ENCODE data around the gene SLIT3. TPM values are rescaled to one million over a fixed set of nuclear protein-coding genes. Genes with fewer than 3 reads are reported as not detected.

Gene SLIT3
- total and polyA plus RNA-seq, 10 of the 15 experiments (the other 5 are each of a cell fraction or from before 2014, with no cell fraction given), result 0.05 TPM; not detected in 9

DNA sequence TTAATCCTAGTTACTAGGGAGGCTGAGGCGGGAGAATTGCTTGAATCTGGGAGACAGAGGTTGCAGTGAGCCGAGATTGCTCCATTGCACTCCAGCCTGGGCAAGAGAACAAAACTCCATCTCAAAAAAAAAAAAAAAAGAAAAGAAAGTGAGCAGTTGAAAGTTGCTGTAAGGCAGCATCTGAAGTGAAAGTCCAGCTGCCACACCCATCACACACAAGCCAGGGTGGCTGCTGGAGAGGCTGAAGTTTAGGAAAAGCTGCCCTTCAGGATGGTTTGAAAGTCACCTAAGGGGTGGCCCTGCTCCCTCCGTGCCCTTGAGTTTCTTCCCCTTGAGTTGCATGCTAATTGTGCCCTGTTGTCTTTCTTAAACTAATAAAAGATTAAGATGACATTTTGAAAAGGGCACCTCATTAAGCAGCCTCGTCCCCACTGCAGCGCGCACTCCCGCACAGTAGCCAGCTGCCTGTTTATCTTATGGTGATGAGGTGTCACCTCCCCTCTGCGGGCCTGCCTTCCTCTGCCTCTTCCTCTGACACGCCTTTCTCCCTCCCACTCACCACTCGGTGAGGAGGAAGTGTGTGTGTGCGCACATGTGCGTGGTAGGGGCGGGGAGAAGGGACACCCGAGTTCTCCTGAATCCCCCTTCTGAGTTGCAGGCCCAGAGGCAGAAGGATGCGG, 617.6 kb downstream of the SLIT3 start:
- Histone ChIP-seq H3K79me2 (ENCODE audit: control insufficient read depth, insufficient read depth, low read length) (no peaks in the 10 kb centered on the region), H3K9ac (ENCODE audit: control insufficient read depth, insufficient read depth, low read length) (no peak overlapping the region), H3K4me2 (ENCODE audit: control insufficient read depth, insufficient read depth) (no peak overlapping the region), H2AFZ (ENCODE audit: control insufficient read depth, low read depth, low read length) (no peak overlapping the region), H3K36me3 (ENCODE audit: control insufficient read depth in 2 of 2, insufficient read depth in 2 of 2, low read length in 1 of 2) (no peaks in the 10 kb centered on the region), H3K9me3 (replicated peaks; ENCODE audit: control insufficient read depth, insufficient read depth, low read length) (no peaks in the 10 kb centered on the region), H3K27ac (ENCODE audit: control insufficient read depth, insufficient read depth) (no peak overlapping the region), H3K27me3 (replicated peaks in 1 of 2; ENCODE audit: control insufficient read depth in 2 of 2, insufficient read depth in 2 of 2, low read length in 1 of 2) (no peaks in the 10 kb centered on the region; a peak in 1 of 4 replicates), H3K4me1 (ENCODE audit: control insufficient read depth, insufficient read depth, low read length) (no peaks in the 10 kb centered on the region), H3K4me3 (no peak overlapping the region), H4K20me1 (ENCODE audit: control insufficient read depth, insufficient read depth) (no peaks in the 10 kb centered on the region)
- RAD21 ChIA-PET (ENCODE audit: unreplicated experiment), result interaction anchor here (0.9 to 1.2 kb wide), 2 partner anchors 414 to 678 kb away, joined by 3 read pairs; no protein-coding TSS in a partner anchor
- CTCF ChIA-PET, result interaction anchor here (0.7 kb wide), 1 partner anchor 62 kb away, joined by 3 read pairs; no protein-coding TSS in a partner anchor
- 45% methylated on average over 13 of the region's 15 CpGs for WGBS (ENCODE audit: insufficient coverage, insufficient replicate concordance, low lambda C conversion rate, missing lambda C conversion rate)
- POLR2A ChIA-PET, result no interaction called here
- no peak for DNase-seq (ENCODE audit: low read depth, low spot score)
- in situ Hi-C loops (cut with MboI), result no loop called here
- TF ChIP-seq ZSCAN29 (IDR thresholded peaks at IDR 0.05) (no peak), NFYB (IDR thresholded peaks at IDR 0.05; ENCODE audit: insufficient read depth, low read depth, low read length) (no peak), DPF2 (IDR thresholded peaks at IDR 0.05) (no peak), SREBF1 (IDR thresholded peaks at IDR 0.05; ENCODE audit: low read length) (no peak), SREBF2 (IDR thresholded peaks at IDR 0.05; ENCODE audit: low read length) (no peak), PAX5 (IDR thresholded peaks at IDR 0.05; ENCODE audit: borderline replicate concordance, low read depth, low read length) (no peak), CHD4 (IDR thresholded peaks at IDR 0.05) (no peak), HCFC1 (IDR thresholded peaks at IDR 0.05; ENCODE audit: low read length) (no peak)
- TF ChIP-seq, protein P1, sequence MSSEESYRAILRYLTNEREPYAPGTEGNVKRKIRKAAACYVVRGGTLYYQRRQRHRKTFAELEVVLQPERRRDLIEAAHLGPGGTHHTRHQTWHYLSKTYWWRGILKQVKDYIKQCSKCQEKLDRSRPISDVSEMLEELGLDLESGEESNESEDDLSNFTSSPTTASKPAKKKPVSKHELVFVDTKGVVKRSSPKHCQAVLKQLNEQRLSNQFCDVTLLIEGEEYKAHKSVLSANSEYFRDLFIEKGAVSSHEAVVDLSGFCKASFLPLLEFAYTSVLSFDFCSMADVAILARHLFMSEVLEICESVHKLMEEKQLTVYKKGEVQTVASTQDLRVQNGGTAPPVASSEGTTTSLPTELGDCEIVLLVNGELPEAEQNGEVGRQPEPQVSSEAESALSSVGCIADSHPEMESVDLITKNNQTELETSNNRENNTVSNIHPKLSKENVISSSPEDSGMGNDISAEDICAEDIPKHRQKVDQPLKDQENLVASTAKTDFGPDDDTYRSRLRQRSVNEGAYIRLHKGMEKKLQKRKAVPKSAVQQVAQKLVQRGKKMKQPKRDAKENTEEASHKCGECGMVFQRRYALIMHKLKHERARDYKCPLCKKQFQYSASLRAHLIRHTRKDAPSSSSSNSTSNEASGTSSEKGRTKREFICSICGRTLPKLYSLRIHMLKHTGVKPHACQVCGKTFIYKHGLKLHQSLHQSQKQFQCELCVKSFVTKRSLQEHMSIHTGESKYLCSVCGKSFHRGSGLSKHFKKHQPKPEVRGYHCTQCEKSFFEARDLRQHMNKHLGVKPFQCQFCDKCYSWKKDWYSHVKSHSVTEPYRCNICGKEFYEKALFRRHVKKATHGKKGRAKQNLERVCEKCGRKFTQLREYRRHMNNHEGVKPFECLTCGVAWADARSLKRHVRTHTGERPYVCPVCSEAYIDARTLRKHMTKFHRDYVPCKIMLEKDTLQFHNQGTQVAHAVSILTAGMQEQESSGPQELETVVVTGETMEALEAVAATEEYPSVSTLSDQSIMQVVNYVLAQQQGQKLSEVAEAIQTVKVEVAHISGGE (CRISPR knock-in tag; IDR thresholded peaks at IDR 0.05), result no peak
- TF ChIP-seq, protein P2, sequence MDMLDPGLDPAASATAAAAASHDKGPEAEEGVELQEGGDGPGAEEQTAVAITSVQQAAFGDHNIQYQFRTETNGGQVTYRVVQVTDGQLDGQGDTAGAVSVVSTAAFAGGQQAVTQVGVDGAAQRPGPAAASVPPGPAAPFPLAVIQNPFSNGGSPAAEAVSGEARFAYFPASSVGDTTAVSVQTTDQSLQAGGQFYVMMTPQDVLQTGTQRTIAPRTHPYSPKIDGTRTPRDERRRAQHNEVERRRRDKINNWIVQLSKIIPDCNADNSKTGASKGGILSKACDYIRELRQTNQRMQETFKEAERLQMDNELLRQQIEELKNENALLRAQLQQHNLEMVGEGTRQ (IDR thresholded peaks at IDR 0.05; ENCODE audit: borderline replicate concordance, low read depth, low read length), result no peak
- SMC1A ChIA-PET (ENCODE audit: uncharacterized antibody, unreplicated experiment), result no interaction called here
- no peak for FAIRE-seq
- no TSS peak for BruUV-seq (replicated peaks)
- no peak for ATAC-seq
- intact Hi-C loops (cut with micrococcal nuclease; ENCODE audit: unreplicated experiment), result loop anchor here (5.0 kb wide), 1 partner anchor 619 kb away; the partner anchor contains the start of gene SLIT3
